Fibroblast of lung (primary cell): ENCODE data around the gene EPHB2.

Experiments
- CTCF ChIP-seq, 2 donors: IDR thresholded peaks in 1 of 2; conservative IDR thresholded peaks in 1 of 2; 1 replicate in 1 of 2; 2 replicates in 1 of 2; pipeline ENCODE4 v1.5.1; 2011 to 2012; ENCODE audit warnings: low read length in 2 of 2, control low read depth in 1 of 2, inconsistent platforms in 1 of 2, low read depth in 1 of 2, mild to moderate bottlenecking in 1 of 2
- EZH2 ChIP-seq: IDR thresholded peaks from 2 replicates; pipeline ENCODE4 v1.5.1; 2012; ENCODE audit warnings: low read length, control low read depth, mild to moderate bottlenecking; ENCODE audit errors: missing control alignments

- TF ChIP-seq CTCF (conservative IDR thresholded peaks at IDR 0.05 in 1 of 2, IDR thresholded peaks at IDR 0.05 in 1 of 2; ENCODE audit: low read depth in 1 of 2, low read length in 2 of 2) (no peak), EZH2 (no peak)
Measured at GRCh38 chr1:22918644-22919043, 208.0 kb downstream of the EPHB2 start.
